SU-DHL-6 (cell line): Measurements from ENCODE around the gene SLC19A2.

Experiments
- H2AFZ ChIP-seq: fragments of 200-600 bp; sonication (generic); 2 replicates; pipeline ENCODE4 v1.6.1; 2014; ENCODE audit warnings: low read depth, mild to moderate bottlenecking, moderate library complexity, mixed read lengths, antibody characterized with exemption, low read length; ENCODE audit not compliant: severe bottlenecking
- H3F3A ChIP-seq: fragments of 200-600 bp; shearing (Covaris generic); 2 replicates; pipeline ENCODE4 v1.6.0; 2016; ENCODE audit warnings: antibody characterized with exemption, mild to moderate bottlenecking; ENCODE audit not compliant: insufficient read depth
- H3K27ac ChIP-seq: fragments of 200-600 bp; sonication (generic); 2 replicates; pipeline ENCODE4 v1.5.1; 2016; ENCODE audit warnings: low read depth, mild to moderate bottlenecking, low read length, moderate library complexity, mixed read lengths
- H3K27me3 ChIP-seq: fragments of 200-600 bp; sonication (generic), shearing (Covaris generic); 2 replicates; pipeline ENCODE4 v1.6.0; 2014; ENCODE audit warnings: mild to moderate bottlenecking, low read length
- H3K36me3 ChIP-seq: fragments of 200-600 bp; sonication (generic); 2 replicates; pipeline ENCODE4 v1.6.1; 2014; ENCODE audit warnings: mild to moderate bottlenecking, low read length, mixed read lengths
- H3K4me2 ChIP-seq: fragments of 300-600, 200-600 bp; shearing (Covaris generic), sonication (generic); 2 replicates; pipeline ENCODE4 v1.6.0; 2014; ENCODE audit warnings: low read length, low read depth, mild to moderate bottlenecking; ENCODE audit not compliant: poor library complexity, severe bottlenecking
- H3K4me3 ChIP-seq: fragments of 200-600 bp; sonication (generic); 2 replicates; pipeline ENCODE4 v1.5.1; 2014; ENCODE audit warnings: antibody characterized with exemption, low read length, mild to moderate bottlenecking, mixed read lengths; ENCODE audit not compliant: insufficient read depth, poor library complexity, severe bottlenecking
- H3K79me2 ChIP-seq: fragments of 200-600 bp; sonication (generic); 2 replicates; pipeline ENCODE4 v1.6.1; 2014; ENCODE audit warnings: mild to moderate bottlenecking, low read length, moderate library complexity; ENCODE audit not compliant: insufficient read depth
- H3K9ac ChIP-seq: fragments of 200-600 bp; sonication (generic); 2 replicates; pipeline ENCODE4 v1.7.0; 2014; ENCODE audit warnings: mild to moderate bottlenecking, low read length
- H3K9me2 ChIP-seq: fragments of 200-600 bp; sonication (generic); replicated peaks from 2 replicates; pipeline ENCODE4 v1.6.1; 2014; ENCODE audit warnings: low read length; ENCODE audit not compliant: insufficient read depth
- H3K9me3 ChIP-seq: fragments of 200-600 bp; sonication (generic); 2 replicates; pipeline ENCODE4 v1.6.1; 2014; ENCODE audit warnings: low read length, mixed read lengths; ENCODE audit not compliant: insufficient read depth
- H4K20me1 ChIP-seq: fragments of 200-600 bp; sonication (generic); 2 replicates; pipeline ENCODE4 v1.6.1; 2014; ENCODE audit warnings: low read depth, mild to moderate bottlenecking, antibody characterized with exemption, low read length, moderate library complexity, mixed read lengths
- EZH2phosphoT487 ChIP-seq: fragments of 200-600 bp; sonication (generic), shearing (Covaris generic); conservative IDR thresholded peaks from 2 replicates; pipeline ENCODE4 v1.6.1; 2018; ENCODE audit warnings: mild to moderate bottlenecking, antibody characterized with exemption, low read length, moderate library complexity, mixed read lengths
- TF ChIP-seq, protein P1 (sequence below): fragments of 200-600 bp; sonication (generic); IDR thresholded peaks from one replicate; pipeline ENCODE4 v1.5.1; 2017; ENCODE audit warnings: antibody characterized with exemption, mild to moderate bottlenecking, low read length, moderate library complexity; ENCODE audit not compliant: insufficient read depth, poor library complexity, severe bottlenecking

SLC19A2 gene

DNA sequence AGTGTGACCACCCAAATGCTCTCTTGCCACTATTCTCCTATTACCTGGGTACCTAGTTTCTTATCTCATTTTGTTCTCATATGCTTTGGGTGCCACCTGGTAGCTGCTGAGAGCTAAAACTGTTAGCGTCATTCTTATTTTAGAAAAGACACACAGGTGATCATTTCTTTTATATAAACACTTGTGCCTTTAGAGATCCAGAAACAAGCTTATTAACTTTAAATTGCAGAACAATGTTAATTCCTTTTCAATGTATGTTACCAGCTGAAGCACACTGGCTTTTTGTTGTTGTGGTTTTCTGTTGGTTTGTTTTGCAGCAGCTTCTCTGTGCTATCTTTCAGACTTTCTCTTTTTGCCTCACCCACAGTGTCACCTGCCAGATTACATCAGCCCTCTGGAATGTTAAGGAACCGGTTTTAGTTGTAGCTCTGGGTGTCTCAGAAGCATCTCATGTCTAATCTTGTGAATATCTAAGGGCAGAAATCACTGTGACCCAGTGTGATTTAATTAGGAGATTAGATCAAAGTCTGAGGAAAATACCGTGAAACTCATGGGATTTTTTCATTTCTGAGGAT is 43.4 kb upstream of the SLC19A2 start:
- no peak overlapping the region for H3K9ac ChIP-seq
- H4K20me1 ChIP-seq: no peaks in the 10 kb centered on the region
- H3K4me3 ChIP-seq: no peak overlapping the region
- H3K9me3 ChIP-seq: no peaks in the 10 kb centered on the region
- no peak overlapping the region for H2AFZ ChIP-seq
- H3F3A ChIP-seq: no peaks in the 10 kb centered on the region
- H3K27ac ChIP-seq: no peak overlapping the region
- no peaks in the 10 kb centered on the region for H3K9me2 ChIP-seq
- H3K27me3 ChIP-seq: no peaks in the 10 kb centered on the region
- TF ChIP-seq, protein P1, sequence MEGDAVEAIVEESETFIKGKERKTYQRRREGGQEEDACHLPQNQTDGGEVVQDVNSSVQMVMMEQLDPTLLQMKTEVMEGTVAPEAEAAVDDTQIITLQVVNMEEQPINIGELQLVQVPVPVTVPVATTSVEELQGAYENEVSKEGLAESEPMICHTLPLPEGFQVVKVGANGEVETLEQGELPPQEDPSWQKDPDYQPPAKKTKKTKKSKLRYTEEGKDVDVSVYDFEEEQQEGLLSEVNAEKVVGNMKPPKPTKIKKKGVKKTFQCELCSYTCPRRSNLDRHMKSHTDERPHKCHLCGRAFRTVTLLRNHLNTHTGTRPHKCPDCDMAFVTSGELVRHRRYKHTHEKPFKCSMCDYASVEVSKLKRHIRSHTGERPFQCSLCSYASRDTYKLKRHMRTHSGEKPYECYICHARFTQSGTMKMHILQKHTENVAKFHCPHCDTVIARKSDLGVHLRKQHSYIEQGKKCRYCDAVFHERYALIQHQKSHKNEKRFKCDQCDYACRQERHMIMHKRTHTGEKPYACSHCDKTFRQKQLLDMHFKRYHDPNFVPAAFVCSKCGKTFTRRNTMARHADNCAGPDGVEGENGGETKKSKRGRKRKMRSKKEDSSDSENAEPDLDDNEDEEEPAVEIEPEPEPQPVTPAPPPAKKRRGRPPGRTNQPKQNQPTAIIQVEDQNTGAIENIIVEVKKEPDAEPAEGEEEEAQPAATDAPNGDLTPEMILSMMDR: no peak
- TF ChIP-seq EZH2phosphoT487: no peak
- H3K4me2 ChIP-seq: no peak overlapping the region
- H3K79me2 ChIP-seq: no peaks in the 10 kb centered on the region
- no peaks in the 10 kb centered on the region for H3K36me3 ChIP-seq

DNA sequence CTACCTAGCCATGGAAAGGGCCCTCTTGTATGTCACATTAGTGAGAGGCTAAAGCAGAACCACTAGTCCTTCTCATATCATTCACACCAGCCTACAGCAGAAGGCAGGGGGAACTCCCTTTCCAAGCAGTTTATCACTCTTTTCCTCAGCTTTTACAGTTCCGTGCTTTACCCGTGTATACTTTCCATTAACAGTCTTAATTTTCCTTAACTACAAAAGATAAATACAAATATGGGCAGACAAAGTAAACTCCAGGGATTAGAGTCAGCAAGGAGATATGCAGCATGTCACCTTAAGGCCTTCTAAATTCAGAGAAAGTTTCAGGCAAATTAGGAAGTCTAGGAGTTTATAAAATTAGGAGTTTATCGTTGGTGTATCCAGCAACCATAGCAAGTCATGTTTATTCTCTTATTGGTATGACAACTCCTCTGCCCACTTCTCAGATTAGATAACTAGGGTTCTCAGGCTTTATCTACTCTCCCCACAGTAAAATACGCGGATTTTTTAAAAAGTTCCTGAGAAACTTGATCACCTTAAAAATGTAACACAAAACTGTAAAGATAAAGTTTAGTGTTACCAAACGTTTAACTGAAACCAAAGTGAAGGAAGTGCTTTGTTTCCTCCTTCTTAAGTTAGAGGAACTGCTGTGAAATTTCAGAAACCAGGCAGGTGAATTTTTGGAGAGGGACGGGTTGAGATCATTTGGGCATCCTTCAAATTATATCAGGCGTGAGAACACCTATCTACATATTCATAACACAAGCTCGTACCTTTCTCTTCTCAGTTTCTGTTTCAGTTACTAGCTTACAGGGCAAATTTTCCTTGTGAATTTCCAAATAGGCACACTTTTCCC is 42.7 kb upstream of the SLC19A2 start:
- Histone ChIP-seq H3K4me3 (no peak overlapping the region), H3K79me2 (no peaks in the 10 kb centered on the region), H3K9ac (no peak overlapping the region), H3F3A (no peaks in the 10 kb centered on the region), H3K27ac (no peak overlapping the region), H3K9me2 (no peaks in the 10 kb centered on the region), H3K27me3 (no peaks in the 10 kb centered on the region), H3K36me3 (no peaks in the 10 kb centered on the region), H2AFZ (no peak overlapping the region), H3K9me3 (no peaks in the 10 kb centered on the region), H4K20me1 (no peaks in the 10 kb centered on the region), H3K4me2 (no peak overlapping the region)
- TF ChIP-seq, protein P1: no peak
- TF ChIP-seq EZH2phosphoT487: no peak

DNA sequence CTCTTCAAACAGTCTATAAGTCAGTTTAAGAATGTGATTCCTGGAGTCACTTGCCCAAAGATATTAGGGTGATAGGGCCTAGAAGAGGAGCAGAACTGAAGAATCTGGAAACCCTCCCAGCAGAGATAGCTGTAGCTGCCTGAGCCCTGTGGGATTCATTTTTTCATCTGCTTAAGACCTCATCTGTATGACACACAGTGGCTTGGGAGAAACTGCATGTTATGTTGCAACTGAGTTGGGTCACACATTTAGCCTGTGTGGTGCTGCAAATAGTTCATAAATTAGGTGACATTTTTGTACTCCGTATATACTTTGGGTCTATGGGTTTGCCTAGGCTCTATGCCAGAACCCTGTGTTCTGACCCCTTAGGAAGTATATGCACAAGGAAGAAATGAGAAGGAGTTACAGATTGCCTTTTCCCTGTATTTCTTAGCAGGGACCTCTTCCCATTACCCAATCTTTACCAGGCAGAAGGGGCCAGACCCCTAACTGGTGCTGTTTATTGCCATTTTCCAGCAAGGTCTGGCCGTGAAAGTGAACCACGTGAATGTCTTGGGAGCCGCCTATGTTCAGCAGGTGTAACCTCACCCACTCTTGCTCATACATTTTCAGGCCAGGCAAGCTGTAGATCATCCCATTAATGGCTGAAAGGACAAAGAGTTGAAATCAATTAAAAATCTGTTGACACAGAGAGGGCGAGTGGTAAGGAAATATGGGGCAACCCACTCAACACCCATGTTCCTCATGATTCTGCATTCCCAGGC is 41.9 kb upstream of the SLC19A2 start:
- Histone ChIP-seq H3K27me3 (no peaks in the 10 kb centered on the region), H3K79me2 (no peaks in the 10 kb centered on the region), H3F3A (no peaks in the 10 kb centered on the region), H3K9me3 (no peaks in the 10 kb centered on the region), H3K4me2 (no peak overlapping the region), H3K36me3 (no peaks in the 10 kb centered on the region), H3K27ac (no peak overlapping the region), H3K9ac (no peak overlapping the region), H3K9me2 (no peaks in the 10 kb centered on the region), H3K4me3 (no peak overlapping the region), H2AFZ (no peak overlapping the region), H4K20me1 (no peaks in the 10 kb centered on the region)
- no peak for TF ChIP-seq EZH2phosphoT487
- TF ChIP-seq, protein P1: no peak
